GM23338 (cell line): ENCODE data around the gene GPATCH8. TPM values are rescaled to one million over a fixed set of nuclear protein-coding genes. Genes with fewer than 3 reads are reported as not detected.

ENCODE experiments used
- ATAC-seq: fragments of 200-7000 bp; cut with Tn5 transposase; 3 replicates; pipeline ENCODE4 v1.9.1; 2020
- DNase-seq: peaks from one replicate; pipeline ENCODE4 v3.0.0-alpha.2; 2015; ENCODE audit warnings: low spot score
- H2AFZ ChIP-seq: fragments of 200-600 bp; sonication (generic); 2 replicates; pipeline ENCODE4 v1.8.0; 2016; ENCODE audit warnings: antibody characterized with exemption, mild to moderate bottlenecking, moderate library complexity
- H3F3A ChIP-seq: fragments of 200-600 bp; sonication (generic); replicated peaks from 2 replicates; pipeline ENCODE4 v1.8.0; 2017; ENCODE audit warnings: antibody characterized with exemption, mixed run types, low read depth
- H3K27ac ChIP-seq: fragments of 200-600 bp; sonication (generic); 2 replicates; pipeline ENCODE4 v1.6.1; 2016; ENCODE audit warnings: low read depth
- H3K27me3 ChIP-seq: fragments of 200-600 bp; sonication (generic); 2 replicates; pipeline ENCODE4 v1.8.0; 2016; ENCODE audit warnings: mild to moderate bottlenecking, mixed run types, moderate library complexity; ENCODE audit not compliant: insufficient read depth
- H3K36me3 ChIP-seq: fragments of 200-600 bp; sonication (generic); 2 replicates; pipeline ENCODE4 v1.8.0; 2016; ENCODE audit warnings: mild to moderate bottlenecking; ENCODE audit not compliant: insufficient read depth
- H3K4me1 ChIP-seq: fragments of 200-600 bp; sonication (generic); 2 replicates; pipeline ENCODE4 v1.8.0; 2016; ENCODE audit warnings: mild to moderate bottlenecking, moderate library complexity; ENCODE audit not compliant: insufficient read depth
- H3K4me2 ChIP-seq: fragments of 200-600 bp; sonication (generic); 2 replicates; pipeline ENCODE4 v1.7.1; 2017; ENCODE audit warnings: mixed run types
- H3K4me3 ChIP-seq: fragments of 200-600 bp; sonication (generic); 2 replicates; pipeline ENCODE4 v1.6.1; 2016; ENCODE audit warnings: mixed run types
- H3K79me2 ChIP-seq: fragments of 200-600 bp; sonication (generic); replicated peaks from 2 replicates; pipeline ENCODE4 v1.8.0; 2017; ENCODE audit warnings: mild to moderate bottlenecking; ENCODE audit not compliant: insufficient read depth
- H3K9me2 ChIP-seq: fragments of 200-600 bp; sonication (generic); 2 replicates; pipeline ENCODE4 v1.8.0; 2017; ENCODE audit not compliant: insufficient read depth
- H4K20me1 ChIP-seq: fragments of 200-600 bp; sonication (generic); replicated peaks from 2 replicates; pipeline ENCODE4 v1.8.0; 2017; ENCODE audit warnings: mild to moderate bottlenecking; ENCODE audit not compliant: insufficient read depth
- H3K27ac Mint-ChIP-seq: 2 replicates; pipeline ENCODE4 v1.8.0; 2020; ENCODE audit warnings: inconsistent platforms, mild to moderate bottlenecking, moderate library complexity, mixed read lengths
- H3K27me3 Mint-ChIP-seq: 3 replicates; pipeline ENCODE4 v1.8.0; 2022; ENCODE audit warnings: low read depth, mild to moderate bottlenecking, moderate library complexity, mixed read lengths, inconsistent platforms; ENCODE audit not compliant: insufficient read depth, poor library complexity
- H3K36me3 Mint-ChIP-seq: 3 replicates; pipeline ENCODE4 v1.8.0; 2021; ENCODE audit warnings: low read depth, mild to moderate bottlenecking, inconsistent platforms, moderate library complexity, mixed read lengths
- H3K4me1 Mint-ChIP-seq: 3 replicates; pipeline ENCODE4 v1.8.0; 2020; ENCODE audit warnings: mild to moderate bottlenecking, inconsistent platforms, mixed read lengths
- H3K4me3 Mint-ChIP-seq: 3 replicates; pipeline ENCODE4 v1.8.0; 2021; ENCODE audit warnings: moderate library complexity, mild to moderate bottlenecking, inconsistent platforms, mixed read lengths
- H3K9me3 Mint-ChIP-seq: 3 replicates; pipeline ENCODE4 v1.8.0; 2020; ENCODE audit warnings: moderate library complexity, mild to moderate bottlenecking, inconsistent platforms, mixed read lengths
- EZH2phosphoT487 ChIP-seq: fragments of 200-600 bp; sonication (generic); IDR thresholded peaks from one replicate; pipeline ENCODE4 v1.8.1; 2018; ENCODE audit warnings: antibody characterized with exemption; ENCODE audit not compliant: unreplicated experiment
- NANOG ChIP-seq: IDR thresholded peaks from 2 replicates; pipeline ENCODE4 v1.6.1; 2016; ENCODE audit warnings: antibody characterized with exemption, borderline replicate concordance
- ZNF331 ChIP-seq: fragments of 250-450 bp; sonication (Bioruptor Pico); IDR thresholded peaks from 2 replicates; pipeline ENCODE4 v1.5.0; 2020; ENCODE audit warnings: low read depth, mild to moderate bottlenecking, moderate library complexity
- polyA plus RNA-seq: library from polyadenylated mRNA; unstranded; fragments of >200 nt; fragmentation: Nextera tagmentation; extraction: Ambion mirVana; gene quantifications from 2 replicates; pipeline ENCODE4 v1.2.1, GENCODE V29; 2016
- total RNA-seq: library from RNA; depleted of rRNA; stranded (reverse); fragments of >200 nt; shearing (Covaris generic); gene quantifications from 2 replicates; pipeline ENCODE4 v1.2.3, GENCODE V29; 2014
- TF ChIP-seq, protein P1 (sequence below), 2 experiments: fragments of 200-600 bp in 1 of 2; sonication (generic) in 1 of 2; conservative IDR thresholded peaks; 2 replicates each; pipeline versions ENCODE4 v1.5.1 to v1.6.1; 2016 to 2017; ENCODE audit warnings: antibody characterized with exemption in 2 of 2, low read depth in 2 of 2, mild to moderate bottlenecking in 2 of 2, moderate library complexity in 1 of 2
- TF ChIP-seq, protein P2 (sequence below): fragments of 250-450 bp; sonication (Bioruptor Pico); IDR thresholded peaks from 2 replicates; pipeline ENCODE4 v1.5.0; 2020; ENCODE audit warnings: mild to moderate bottlenecking, moderate library complexity

GPATCH8 gene
- total and polyA plus RNA-seq, 2 experiments from 2014 or later: 44.4 to 76.5 TPM

DNA sequence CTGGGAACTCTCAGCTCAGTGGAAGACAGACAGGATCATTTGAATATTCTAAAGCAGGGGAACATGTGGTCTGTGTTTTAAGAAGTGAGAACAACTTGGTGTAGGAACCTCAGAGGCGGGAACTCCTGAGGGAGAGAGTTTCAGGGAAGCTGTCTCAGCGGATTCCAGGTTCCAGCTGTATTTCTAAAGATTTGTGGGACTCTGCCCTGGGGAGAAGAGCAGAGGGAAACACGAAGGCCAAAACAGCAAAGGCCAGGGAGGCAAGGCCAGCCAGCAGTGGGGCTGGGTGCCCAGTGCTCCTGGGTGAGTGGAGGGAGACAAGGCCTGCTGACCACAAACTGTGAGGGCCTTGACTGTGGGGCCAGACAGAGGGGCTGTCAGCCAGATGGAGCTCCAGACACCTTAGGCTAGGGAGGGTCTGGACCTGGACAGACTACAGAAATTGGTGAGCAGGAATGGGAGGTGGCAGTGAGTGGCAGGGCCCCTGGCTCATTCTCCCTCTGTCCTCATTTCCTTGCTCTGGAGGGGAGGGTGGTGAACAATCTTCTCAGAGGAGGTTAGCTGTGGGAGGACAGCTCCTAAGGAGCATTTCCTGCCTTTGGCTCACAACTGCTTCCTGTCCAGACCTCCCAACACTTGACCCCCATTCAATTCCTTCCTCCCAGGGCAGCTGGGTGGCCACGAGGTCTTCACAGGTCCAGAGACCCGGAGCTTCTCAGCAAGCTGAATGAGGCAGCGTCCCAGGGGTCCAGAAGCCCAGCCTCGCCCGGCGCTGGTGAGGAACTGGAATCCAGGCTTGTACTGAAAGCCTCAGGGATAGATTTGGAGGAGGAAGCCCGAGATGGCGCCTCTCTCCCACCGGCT lies 33.1 kb upstream of the GPATCH8 start:
- Histone ChIP-seq H3K27me3 (peaks cover 71% of the 10 kb centered on the region), H3K9me2 (no peaks in the 10 kb centered on the region), H3K27ac (no peak overlapping the region), H4K20me1 (no peaks in the 10 kb centered on the region), H3K4me3 (no peak overlapping the region), H3F3A (peaks cover 19% of the 10 kb centered on the region), H2AFZ (peak overlapping the region; percentile 7; the same call in 1 of the 2 replicates), H3K36me3 (no peaks in the 10 kb centered on the region), H3K4me1 (peaks cover 42% of the 10 kb centered on the region), H3K79me2 (no peaks in the 10 kb centered on the region), H3K4me2 (peak overlapping the region; percentile 49; the same call in 1 of the 2 replicates)
- no peak for TF ChIP-seq EZH2phosphoT487
- TF ChIP-seq, protein P1, sequence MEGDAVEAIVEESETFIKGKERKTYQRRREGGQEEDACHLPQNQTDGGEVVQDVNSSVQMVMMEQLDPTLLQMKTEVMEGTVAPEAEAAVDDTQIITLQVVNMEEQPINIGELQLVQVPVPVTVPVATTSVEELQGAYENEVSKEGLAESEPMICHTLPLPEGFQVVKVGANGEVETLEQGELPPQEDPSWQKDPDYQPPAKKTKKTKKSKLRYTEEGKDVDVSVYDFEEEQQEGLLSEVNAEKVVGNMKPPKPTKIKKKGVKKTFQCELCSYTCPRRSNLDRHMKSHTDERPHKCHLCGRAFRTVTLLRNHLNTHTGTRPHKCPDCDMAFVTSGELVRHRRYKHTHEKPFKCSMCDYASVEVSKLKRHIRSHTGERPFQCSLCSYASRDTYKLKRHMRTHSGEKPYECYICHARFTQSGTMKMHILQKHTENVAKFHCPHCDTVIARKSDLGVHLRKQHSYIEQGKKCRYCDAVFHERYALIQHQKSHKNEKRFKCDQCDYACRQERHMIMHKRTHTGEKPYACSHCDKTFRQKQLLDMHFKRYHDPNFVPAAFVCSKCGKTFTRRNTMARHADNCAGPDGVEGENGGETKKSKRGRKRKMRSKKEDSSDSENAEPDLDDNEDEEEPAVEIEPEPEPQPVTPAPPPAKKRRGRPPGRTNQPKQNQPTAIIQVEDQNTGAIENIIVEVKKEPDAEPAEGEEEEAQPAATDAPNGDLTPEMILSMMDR (conservative IDR thresholded peaks at IDR 0.05; ENCODE audit: low read depth in 2 of 2): 0 out of 4 replicates have a peak, but pooled peaks of 1 of the 2 experiments have one; percentile 14
- Mint-ChIP-seq H3K36me3 (peaks cover 9% of the 10 kb centered on the region; the same call in 2 of the 3 replicates), H3K4me3 (no peak overlapping the region; the same call in 2 of the 3 replicates), H3K4me1 (peaks cover 46% of the 10 kb centered on the region), H3K9me3 (peaks cover 14% of the 10 kb centered on the region; the same call in 2 of the 3 replicates), H3K27ac (no peak overlapping the region), H3K27me3 (peaks cover 57% of the 10 kb centered on the region)
- ATAC-seq (no peak), DNase-seq (peak; percentile 17)

DNA sequence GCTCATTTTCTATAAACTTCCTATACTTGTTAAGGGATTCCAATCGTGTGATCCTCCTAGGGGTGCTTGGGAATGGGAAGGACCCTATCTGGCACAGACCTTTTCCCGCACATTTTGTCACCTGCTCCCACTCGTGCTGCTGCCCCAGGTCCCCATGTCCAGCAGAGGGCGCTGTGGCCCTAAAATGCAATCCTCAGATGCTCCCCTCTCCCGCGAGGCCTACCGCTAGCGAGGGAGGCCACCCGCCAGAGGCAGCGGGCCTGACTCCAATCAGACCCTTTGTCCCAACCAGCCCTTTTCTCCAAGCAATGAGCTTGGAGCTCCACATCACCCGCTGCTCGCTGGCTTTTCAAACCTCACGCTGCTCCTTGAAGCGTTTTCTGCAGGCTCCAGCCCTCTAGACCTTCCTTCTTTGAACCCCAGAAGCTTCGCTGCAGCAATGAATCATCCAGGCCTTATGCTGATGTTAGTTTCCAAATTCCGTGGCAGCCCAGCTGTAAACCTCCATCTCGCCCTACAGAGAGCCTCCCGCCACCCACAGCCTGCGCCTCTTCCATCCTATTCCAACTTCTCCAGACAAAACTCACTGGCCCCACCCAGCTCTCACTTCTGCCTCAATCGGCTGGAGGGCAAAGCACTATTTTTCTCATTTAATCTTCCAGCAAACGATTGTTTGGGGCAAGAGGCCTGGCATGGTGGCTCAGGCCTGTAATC lies 30.5 kb upstream of the GPATCH8 start:
- Histone ChIP-seq H3K4me2 (peak overlapping the region; percentile 60), H3K9me2 (no peaks in the 10 kb centered on the region)

More for the DNA sequence above, 30.5 kb upstream of the GPATCH8 start:
- Histone ChIP-seq H2AFZ (peak overlapping the region; percentile 77), H3K27me3 (peaks cover 50% of the 10 kb centered on the region), H3K27ac (no peak overlapping the region), H3K4me1 (peaks cover 21% of the 10 kb centered on the region; the same call in 1 of the 2 replicates), H3K4me3 (no peak overlapping the region), H3F3A (peaks cover 7% of the 10 kb centered on the region; the same call in 1 of the 2 replicates), H3K79me2 (no peaks in the 10 kb centered on the region), H3K36me3 (no peaks in the 10 kb centered on the region), H4K20me1 (no peaks in the 10 kb centered on the region)
- ATAC-seq (peak; percentile 96), DNase-seq (peak; percentile 97)
- Mint-ChIP-seq H3K36me3 (peaks cover 9% of the 10 kb centered on the region; the same call in 2 of the 3 replicates), H3K27me3 (peaks cover 35% of the 10 kb centered on the region), H3K27ac (no peak overlapping the region), H3K4me3 (peak overlapping the region; percentile 2; the same call in 1 of the 3 replicates), H3K4me1 (peaks cover 28% of the 10 kb centered on the region), H3K9me3 (peaks cover 10% of the 10 kb centered on the region; the same call in 2 of the 3 replicates)
- TF ChIP-seq NANOG (no peak), ZNF331 (CRISPR knock-in tag) (no peak)
- TF ChIP-seq, protein P1 (conservative IDR thresholded peaks at IDR 0.05; ENCODE audit: low read depth in 2 of 2): peak; percentile 93 to 100
- TF ChIP-seq, protein P2, sequence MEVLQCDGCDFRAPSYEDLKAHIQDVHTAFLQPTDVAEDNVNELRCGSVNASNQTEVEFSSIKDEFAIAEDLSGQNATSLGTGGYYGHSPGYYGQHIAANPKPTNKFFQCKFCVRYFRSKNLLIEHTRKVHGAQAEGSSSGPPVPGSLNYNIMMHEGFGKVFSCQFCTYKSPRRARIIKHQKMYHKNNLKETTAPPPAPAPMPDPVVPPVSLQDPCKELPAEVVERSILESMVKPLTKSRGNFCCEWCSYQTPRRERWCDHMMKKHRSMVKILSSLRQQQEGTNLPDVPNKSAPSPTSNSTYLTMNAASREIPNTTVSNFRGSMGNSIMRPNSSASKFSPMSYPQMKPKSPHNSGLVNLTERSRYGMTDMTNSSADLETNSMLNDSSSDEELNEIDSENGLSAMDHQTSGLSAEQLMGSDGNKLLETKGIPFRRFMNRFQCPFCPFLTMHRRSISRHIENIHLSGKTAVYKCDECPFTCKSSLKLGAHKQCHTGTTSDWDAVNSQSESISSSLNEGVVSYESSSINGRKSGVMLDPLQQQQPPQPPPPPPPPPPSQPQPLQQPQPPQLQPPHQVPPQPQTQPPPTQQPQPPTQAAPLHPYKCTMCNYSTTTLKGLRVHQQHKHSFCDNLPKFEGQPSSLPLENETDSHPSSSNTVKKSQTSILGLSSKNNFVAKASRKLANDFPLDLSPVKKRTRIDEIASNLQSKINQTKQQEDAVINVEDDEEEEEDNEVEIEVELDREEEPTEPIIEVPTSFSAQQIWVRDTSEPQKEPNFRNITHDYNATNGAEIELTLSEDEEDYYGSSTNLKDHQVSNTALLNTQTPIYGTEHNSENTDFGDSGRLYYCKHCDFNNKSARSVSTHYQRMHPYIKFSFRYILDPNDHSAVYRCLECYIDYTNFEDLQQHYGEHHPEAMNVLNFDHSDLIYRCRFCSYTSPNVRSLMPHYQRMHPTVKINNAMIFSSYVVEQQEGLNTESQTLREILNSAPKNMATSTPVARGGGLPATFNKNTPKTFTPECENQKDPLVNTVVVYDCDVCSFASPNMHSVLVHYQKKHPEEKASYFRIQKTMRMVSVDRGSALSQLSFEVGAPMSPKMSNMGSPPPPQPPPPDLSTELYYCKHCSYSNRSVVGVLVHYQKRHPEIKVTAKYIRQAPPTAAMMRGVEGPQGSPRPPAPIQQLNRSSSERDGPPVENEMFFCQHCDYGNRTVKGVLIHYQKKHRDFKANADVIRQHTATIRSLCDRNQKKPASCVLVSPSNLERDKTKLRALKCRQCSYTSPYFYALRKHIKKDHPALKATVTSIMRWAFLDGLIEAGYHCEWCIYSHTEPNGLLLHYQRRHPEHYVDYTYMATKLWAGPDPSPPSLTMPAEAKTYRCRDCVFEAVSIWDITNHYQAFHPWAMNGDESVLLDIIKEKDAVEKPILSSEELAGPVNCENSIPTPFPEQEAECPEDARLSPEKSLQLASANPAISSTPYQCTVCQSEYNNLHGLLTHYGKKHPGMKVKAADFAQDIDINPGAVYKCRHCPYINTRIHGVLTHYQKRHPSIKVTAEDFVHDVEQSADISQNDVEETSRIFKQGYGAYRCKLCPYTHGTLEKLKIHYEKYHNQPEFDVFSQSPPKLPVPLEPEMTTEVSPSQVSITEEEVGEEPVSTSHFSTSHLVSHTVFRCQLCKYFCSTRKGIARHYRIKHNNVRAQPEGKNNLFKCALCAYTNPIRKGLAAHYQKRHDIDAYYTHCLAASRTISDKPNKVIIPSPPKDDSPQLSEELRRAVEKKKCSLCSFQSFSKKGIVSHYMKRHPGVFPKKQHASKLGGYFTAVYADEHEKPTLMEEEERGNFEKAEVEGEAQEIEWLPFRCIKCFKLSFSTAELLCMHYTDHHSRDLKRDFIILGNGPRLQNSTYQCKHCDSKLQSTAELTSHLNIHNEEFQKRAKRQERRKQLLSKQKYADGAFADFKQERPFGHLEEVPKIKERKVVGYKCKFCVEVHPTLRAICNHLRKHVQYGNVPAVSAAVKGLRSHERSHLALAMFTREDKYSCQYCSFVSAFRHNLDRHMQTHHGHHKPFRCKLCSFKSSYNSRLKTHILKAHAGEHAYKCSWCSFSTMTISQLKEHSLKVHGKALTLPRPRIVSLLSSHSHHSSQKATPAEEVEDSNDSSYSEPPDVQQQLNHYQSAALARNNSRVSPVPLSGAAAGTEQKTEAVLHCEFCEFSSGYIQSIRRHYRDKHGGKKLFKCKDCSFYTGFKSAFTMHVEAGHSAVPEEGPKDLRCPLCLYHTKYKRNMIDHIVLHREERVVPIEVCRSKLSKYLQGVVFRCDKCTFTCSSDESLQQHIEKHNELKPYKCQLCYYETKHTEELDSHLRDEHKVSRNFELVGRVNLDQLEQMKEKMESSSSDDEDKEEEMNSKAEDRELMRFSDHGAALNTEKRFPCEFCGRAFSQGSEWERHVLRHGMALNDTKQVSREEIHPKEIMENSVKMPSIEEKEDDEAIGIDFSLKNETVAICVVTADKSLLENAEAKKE (CRISPR knock-in tag): peak; percentile 71; the same call in 1 of the 2 replicates
